ENCODE results near the gene KRTAP12-2. TPM values are rescaled to one million over a fixed set of nuclear protein-coding genes. Genes with fewer than 3 reads are reported as not detected.

The KRTAP12-2 gene
- polyA plus RNA-seq, 1 experiment: not detected

DNA sequence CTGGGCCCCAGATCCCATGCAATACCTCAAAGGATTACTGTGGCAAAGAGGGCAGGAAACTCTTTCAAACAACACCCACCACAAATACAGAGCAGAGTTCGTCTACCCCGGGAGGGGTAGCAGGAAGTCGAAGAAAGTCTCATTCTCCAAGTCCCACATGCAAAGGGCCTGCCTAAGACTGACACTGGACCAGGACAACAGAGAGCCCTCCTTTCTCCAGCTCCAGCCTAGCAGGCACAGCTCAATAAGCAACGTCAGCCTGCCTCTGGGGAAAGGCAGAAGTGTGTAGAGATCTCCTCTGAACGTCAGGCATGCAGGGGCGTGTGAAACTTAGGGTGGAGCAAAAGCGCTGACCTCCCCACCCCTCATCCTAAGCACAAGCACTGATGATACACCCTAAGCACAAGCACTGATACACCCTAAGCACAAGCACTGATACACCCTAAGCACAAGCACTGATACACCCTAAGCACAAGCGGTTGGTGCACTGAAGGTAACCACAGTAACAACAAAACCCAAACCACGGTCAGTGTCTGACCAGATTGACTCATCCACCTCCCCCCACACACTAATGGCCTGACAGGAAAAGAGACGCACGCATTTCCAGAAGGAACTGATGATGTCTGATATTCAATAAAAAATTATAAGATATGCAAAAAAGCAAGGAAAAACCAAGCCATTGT, 7.7 kb downstream of the KRTAP12-2 start:
- TF ChIP-seq, protein P1, sequence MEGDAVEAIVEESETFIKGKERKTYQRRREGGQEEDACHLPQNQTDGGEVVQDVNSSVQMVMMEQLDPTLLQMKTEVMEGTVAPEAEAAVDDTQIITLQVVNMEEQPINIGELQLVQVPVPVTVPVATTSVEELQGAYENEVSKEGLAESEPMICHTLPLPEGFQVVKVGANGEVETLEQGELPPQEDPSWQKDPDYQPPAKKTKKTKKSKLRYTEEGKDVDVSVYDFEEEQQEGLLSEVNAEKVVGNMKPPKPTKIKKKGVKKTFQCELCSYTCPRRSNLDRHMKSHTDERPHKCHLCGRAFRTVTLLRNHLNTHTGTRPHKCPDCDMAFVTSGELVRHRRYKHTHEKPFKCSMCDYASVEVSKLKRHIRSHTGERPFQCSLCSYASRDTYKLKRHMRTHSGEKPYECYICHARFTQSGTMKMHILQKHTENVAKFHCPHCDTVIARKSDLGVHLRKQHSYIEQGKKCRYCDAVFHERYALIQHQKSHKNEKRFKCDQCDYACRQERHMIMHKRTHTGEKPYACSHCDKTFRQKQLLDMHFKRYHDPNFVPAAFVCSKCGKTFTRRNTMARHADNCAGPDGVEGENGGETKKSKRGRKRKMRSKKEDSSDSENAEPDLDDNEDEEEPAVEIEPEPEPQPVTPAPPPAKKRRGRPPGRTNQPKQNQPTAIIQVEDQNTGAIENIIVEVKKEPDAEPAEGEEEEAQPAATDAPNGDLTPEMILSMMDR (IDR thresholded peaks at IDR 0.05; ENCODE audit: low read depth, low read length): no peak
- Histone ChIP-seq H3K27ac (ENCODE audit: low read depth, low read length) (no peak overlapping the region), H3K4me3 (ENCODE audit: low read depth, low read length) (no peak overlapping the region), H3K27me3 (ENCODE audit: control insufficient read depth, insufficient read depth, low read length) (no peaks in the 10 kb centered on the region), H3K9me3 (ENCODE audit: control insufficient read depth, insufficient read depth, low read length) (peaks cover 9% of the 10 kb centered on the region; the same call in 1 of the 2 replicates)
- POLR2A ChIA-PET: no interaction called here
- no peak for DNase-seq (ENCODE audit: low read depth, low spot score)
- CTCF ChIA-PET: no interaction called here

DNA sequence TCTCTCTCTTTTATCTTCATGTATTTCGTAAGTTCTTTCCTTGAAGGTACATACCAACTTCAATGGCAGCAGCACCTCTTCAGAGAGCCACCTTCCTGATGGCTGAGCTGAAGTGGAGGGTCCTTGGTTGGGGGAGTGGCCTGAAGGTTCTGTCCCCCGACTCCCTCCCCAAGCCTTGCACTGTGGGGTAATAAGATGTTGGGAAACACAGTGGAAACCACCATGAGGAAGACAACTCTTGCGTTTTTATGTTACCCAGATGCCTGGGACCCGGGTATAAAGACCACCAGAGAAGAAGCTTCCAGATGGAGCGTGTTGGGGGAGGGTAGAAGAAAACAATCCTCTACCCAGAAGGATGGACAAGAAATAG, 8.2 kb downstream of the KRTAP12-2 start:
- H3K4me3 ChIP-seq (ENCODE audit: low read depth, low read length): no peak overlapping the region
- peaks cover 14% of the 10 kb centered on the region; the same call in 1 of the 2 replicates for H3K9me3 ChIP-seq (ENCODE audit: control insufficient read depth, insufficient read depth, low read length)
- POLR2A ChIA-PET: no interaction called here
- H3K27me3 ChIP-seq (ENCODE audit: control insufficient read depth, insufficient read depth, low read length): no peaks in the 10 kb centered on the region
- TF ChIP-seq, protein P1 (IDR thresholded peaks at IDR 0.05; ENCODE audit: low read depth, low read length): no peak
- CTCF ChIA-PET: no interaction called here
- no peak for DNase-seq (ENCODE audit: low read depth, low spot score)
- H3K27ac ChIP-seq (ENCODE audit: low read depth, low read length): no peak overlapping the region

DNA sequence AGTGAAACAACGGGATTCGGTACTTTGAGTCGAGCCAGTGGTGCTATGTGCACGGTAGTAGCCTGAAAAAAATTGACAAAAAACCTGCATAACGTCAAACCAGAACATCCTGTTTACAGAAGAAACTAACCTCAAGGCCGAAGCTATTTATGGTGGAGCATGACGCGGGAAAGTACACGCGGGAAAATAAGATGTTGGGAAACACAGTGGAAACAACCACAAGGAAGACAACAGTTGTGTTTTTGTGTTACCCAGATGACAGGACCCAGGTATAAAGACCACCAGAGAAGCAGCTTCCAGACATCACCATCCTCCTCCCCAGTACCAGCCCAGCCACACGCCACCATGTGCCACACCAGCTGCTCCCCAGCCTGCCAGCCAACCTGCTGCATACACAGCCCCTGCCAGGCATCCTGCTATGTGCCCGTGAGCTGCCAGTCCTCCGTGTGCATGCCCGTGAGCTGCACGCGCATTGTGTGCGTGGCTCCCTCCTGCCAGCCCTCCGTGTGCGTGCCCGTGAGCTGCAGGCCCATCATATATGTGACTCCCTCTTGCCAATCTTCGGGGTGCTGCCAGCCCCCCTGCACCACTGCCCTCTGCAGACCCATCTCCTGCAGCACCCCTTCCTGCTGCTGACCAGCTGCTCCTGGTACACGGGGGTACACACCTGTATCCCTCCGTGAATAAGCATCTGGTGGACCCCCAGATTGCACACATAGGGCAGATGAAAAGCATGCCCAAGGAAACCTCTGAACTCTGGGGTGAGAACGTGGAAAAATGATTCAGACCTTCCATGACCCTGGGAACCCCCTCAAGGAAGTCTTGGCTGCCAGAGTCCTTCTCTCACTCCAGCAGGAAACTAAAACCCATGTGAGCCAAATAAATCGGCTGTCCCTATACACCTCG, 8.8 kb downstream of the KRTAP12-2 start, which contains the start of gene KRTAP12-3:
KRTAP12-3 (plus strand) TSS at position 298 of the 906 bp plus-strand sequence; CDS start at position 346, 48 bp downstream.
- no peak for DNase-seq (ENCODE audit: low read depth, low spot score)
- CTCF ChIA-PET: no interaction called here
- no peaks in the 10 kb centered on the region for H3K27me3 ChIP-seq (ENCODE audit: control insufficient read depth, insufficient read depth, low read length)

DNA sequence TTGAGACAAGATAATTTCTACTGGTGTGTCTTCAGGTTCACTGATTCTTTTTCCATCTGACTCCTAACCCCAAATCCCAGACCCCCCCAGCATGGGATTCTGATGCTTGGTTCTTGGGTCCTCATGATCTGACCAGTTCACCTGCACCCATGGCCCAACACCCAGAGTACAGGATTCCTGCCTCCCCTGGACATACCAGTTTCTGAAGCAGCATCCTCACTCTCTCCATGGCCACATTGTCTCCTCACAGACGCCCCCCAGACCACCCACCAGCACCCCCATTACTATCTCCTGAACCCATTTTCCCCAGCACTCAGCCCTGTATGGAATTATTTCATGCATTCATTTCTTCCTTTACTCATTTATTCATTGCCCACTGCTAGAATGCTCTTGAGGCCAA, 9.9 kb downstream of the KRTAP12-2 start:
- DNase-seq (ENCODE audit: low read depth, low spot score): no peak
- Histone ChIP-seq H3K9me3 (ENCODE audit: control insufficient read depth, insufficient read depth, low read length) (peaks cover 16% of the 10 kb centered on the region; the same call in 1 of the 2 replicates), H3K4me3 (ENCODE audit: low read depth, low read length) (no peak overlapping the region), H3K27ac (ENCODE audit: low read depth, low read length) (no peak overlapping the region), H3K27me3 (ENCODE audit: control insufficient read depth, insufficient read depth, low read length) (no peaks in the 10 kb centered on the region)
- TF ChIP-seq, protein P1 (IDR thresholded peaks at IDR 0.05; ENCODE audit: low read depth, low read length): no peak
- CTCF ChIA-PET: no interaction called here
- POLR2A ChIA-PET: no interaction called here

More for the DNA sequence above, 8.8 kb downstream of the KRTAP12-2 start, which contains the start of gene KRTAP12-3:
- TF ChIP-seq, protein P1 (IDR thresholded peaks at IDR 0.05; ENCODE audit: low read depth, low read length): no peak
- Histone ChIP-seq H3K9me3 (ENCODE audit: control insufficient read depth, insufficient read depth, low read length) (peaks cover 16% of the 10 kb centered on the region; the same call in 1 of the 2 replicates), H3K27ac (ENCODE audit: low read depth, low read length) (no peak within 1 kb of the TSS), H3K4me3 (ENCODE audit: low read depth, low read length) (no peak within 1 kb of the TSS)
- POLR2A ChIA-PET: no interaction called here

Measured in AG04450 (cell line).